GM12891 (cell line): Measurements from ENCODE around the gene CCNA1.

ENCODE experiments used
- POLR2AphosphoS5 ChIP-seq: IDR thresholded peaks from 2 replicates; pipeline ENCODE4 v1.6.1; 2011; ENCODE audit warnings: low read depth, low read length, control low read depth
- TAF1 ChIP-seq: IDR thresholded peaks from 2 replicates; pipeline ENCODE4 v1.6.1; 2011; ENCODE audit warnings: low read depth, low read length, control low read depth

GRCh38 chr13:36445891-36446351 lies 13.6 kb downstream of the CCNA1 start:
- TF ChIP-seq POLR2AphosphoS5 (no peak), TAF1 (no peak)
